ENCODE results near the gene FOXK2.

GRCh38 chr17:82639628-82640027 is 120.1 kb downstream of the FOXK2 start:
- TF ChIP-seq CTCF (conservative IDR thresholded peaks at IDR 0.05), result no peak
- no peak for TF ChIP-seq EZH2 (IDR thresholded peaks at IDR 0.05; ENCODE audit: low read depth)

Measured in PC-9 (cell line).